ENCODE results near the gene TMEM271. TPM values are rescaled to one million over a fixed set of nuclear protein-coding genes. Genes with fewer than 3 reads are reported as not detected.

TMEM271 gene
- total RNA-seq, 1 experiment from 2014 or later: not detected

GRCh38 chr4:617644-618641 lies 41.8 kb upstream of the TMEM271 start:
- Mint-ChIP-seq H3K9me3 (ENCODE audit: unreplicated experiment) (peaks cover 12% of the 10 kb centered on the region), H3K36me3 (ENCODE audit: insufficient read depth, unreplicated experiment) (no peaks in the 10 kb centered on the region), H3K27me3 (ENCODE audit: insufficient read depth, unreplicated experiment) (peaks cover 16% of the 10 kb centered on the region), H3K4me1 (ENCODE audit: low read depth, unreplicated experiment) (peaks cover 6% of the 10 kb centered on the region), H3K27ac (ENCODE audit: unreplicated experiment) (peak overlapping the region; percentile 61), H3K4me3 (ENCODE audit: unreplicated experiment) (peak overlapping the region; percentile 24)
- Histone ChIP-seq H3K36me3 (ENCODE audit: control insufficient read depth, insufficient read depth, low read length) (no peaks in the 10 kb centered on the region), H3K9me3 (0 out of 2 replicates have a peak, but pooled peaks cover 4% of the 10 kb centered on the region), H3K27me3 (replicated peaks; ENCODE audit: control insufficient read depth, insufficient read depth, low read length) (no peaks in the 10 kb centered on the region), H3K4me1 (peaks cover 9% of the 10 kb centered on the region; the same call in 1 of the 2 replicates), H3K4me3 (ENCODE audit: low read depth, low read length) (no peak overlapping the region)
- POLR2A ChIA-PET: no interaction called here
- peak; percentile 29 to 77 for DNase-seq
- CTCF ChIA-PET: no interaction called here
- intact Hi-C loops (cut with micrococcal nuclease; ENCODE audit: unreplicated experiment): no loop called here
- no TSS peak for BruUV-seq (replicated peaks)
- no peak for TF ChIP-seq CTCF (IDR thresholded peaks at IDR 0.05; ENCODE audit: insufficient read depth in 1 of 2, low read depth in 1 of 2, low read length in 1 of 2, severe bottlenecking in 1 of 2, unreplicated experiment in 1 of 2)

GRCh38 chr4:616911-617643 lies 41.0 kb upstream of the TMEM271 start:
- intact Hi-C loops (cut with micrococcal nuclease; ENCODE audit: unreplicated experiment): no loop called here
- ChIA-PET POLR2A (no interaction called here), CTCF (no interaction called here)
- no peak overlapping the region for H3K4me3 Mint-ChIP-seq (ENCODE audit: unreplicated experiment)
- H3K36me3 Mint-ChIP-seq (ENCODE audit: insufficient read depth, unreplicated experiment): no peaks in the 10 kb centered on the region
- H3K4me1 ChIP-seq: peaks cover 9% of the 10 kb centered on the region; the same call in 1 of the 2 replicates
- H3K9me3 ChIP-seq: 0 out of 2 replicates have a peak, but pooled peaks cover 4% of the 10 kb centered on the region
- no peaks in the 10 kb centered on the region for H3K27me3 ChIP-seq (replicated peaks; ENCODE audit: control insufficient read depth, insufficient read depth, low read length)
- no peak overlapping the region for H3K4me3 ChIP-seq (ENCODE audit: low read depth, low read length)
- no peak overlapping the region for H3K27ac Mint-ChIP-seq (ENCODE audit: unreplicated experiment)
- no peaks in the 10 kb centered on the region for H3K36me3 ChIP-seq (ENCODE audit: control insufficient read depth, insufficient read depth, low read length)
- peaks cover 6% of the 10 kb centered on the region for H3K4me1 Mint-ChIP-seq (ENCODE audit: low read depth, unreplicated experiment)
- peaks cover 12% of the 10 kb centered on the region for H3K9me3 Mint-ChIP-seq (ENCODE audit: unreplicated experiment)
- DNase-seq: peak in 1 of 2 experiments; percentile 22
- TF ChIP-seq CTCF (IDR thresholded peaks at IDR 0.05; ENCODE audit: insufficient read depth in 1 of 2, low read depth in 1 of 2, low read length in 1 of 2, severe bottlenecking in 1 of 2, unreplicated experiment in 1 of 2): no peak
- peaks cover 16% of the 10 kb centered on the region for H3K27me3 Mint-ChIP-seq (ENCODE audit: insufficient read depth, unreplicated experiment)
- no TSS peak for BruUV-seq (replicated peaks)

GRCh38 chr4:616091-616490 lies 40.0 kb upstream of the TMEM271 start:
- peaks cover 6% of the 10 kb centered on the region for H3K4me1 Mint-ChIP-seq (ENCODE audit: low read depth, unreplicated experiment)
- ChIA-PET POLR2A (no interaction called here), CTCF (no interaction called here)
- intact Hi-C loops (cut with micrococcal nuclease; ENCODE audit: unreplicated experiment): no loop called here
- TF ChIP-seq CTCF (IDR thresholded peaks at IDR 0.05; ENCODE audit: insufficient read depth in 1 of 2, low read depth in 1 of 2, low read length in 1 of 2, severe bottlenecking in 1 of 2, unreplicated experiment in 1 of 2): no peak
- peaks cover 12% of the 10 kb centered on the region for H3K9me3 Mint-ChIP-seq (ENCODE audit: unreplicated experiment)
- H3K27ac Mint-ChIP-seq (ENCODE audit: unreplicated experiment): no peak overlapping the region
- Histone ChIP-seq H3K9me3 (0 out of 2 replicates have a peak, but pooled peaks cover 4% of the 10 kb centered on the region), H3K27me3 (replicated peaks; ENCODE audit: control insufficient read depth, insufficient read depth, low read length) (no peaks in the 10 kb centered on the region), H3K4me3 (ENCODE audit: low read depth, low read length) (no peak overlapping the region), H3K36me3 (ENCODE audit: control insufficient read depth, insufficient read depth, low read length) (no peaks in the 10 kb centered on the region), H3K4me1 (peaks cover 9% of the 10 kb centered on the region; the same call in 1 of the 2 replicates)
- DNase-seq: no peak
- no peaks in the 10 kb centered on the region for H3K36me3 Mint-ChIP-seq (ENCODE audit: insufficient read depth, unreplicated experiment)
- no peak overlapping the region for H3K4me3 Mint-ChIP-seq (ENCODE audit: unreplicated experiment)
- H3K27me3 Mint-ChIP-seq (ENCODE audit: insufficient read depth, unreplicated experiment): peaks cover 16% of the 10 kb centered on the region
- no TSS peak for BruUV-seq (replicated peaks)
